GM21390 (cell line): ENCODE data around the gene TMEM232.
A peak's percentile ranks its signal among the peaks of the same experiment; 100 is the strongest.

Experiments
- ATAC-seq: cut with Tn5 transposase; IDR thresholded peaks from one replicate; pipeline ENCODE4 v1.9.1; 2021; ENCODE audit not compliant: unreplicated experiment

The TMEM232 gene

GRCh38 chr5:110413856-110414255, 312.6 kb downstream of the TMEM232 start:
- ATAC-seq = no peak

DNA sequence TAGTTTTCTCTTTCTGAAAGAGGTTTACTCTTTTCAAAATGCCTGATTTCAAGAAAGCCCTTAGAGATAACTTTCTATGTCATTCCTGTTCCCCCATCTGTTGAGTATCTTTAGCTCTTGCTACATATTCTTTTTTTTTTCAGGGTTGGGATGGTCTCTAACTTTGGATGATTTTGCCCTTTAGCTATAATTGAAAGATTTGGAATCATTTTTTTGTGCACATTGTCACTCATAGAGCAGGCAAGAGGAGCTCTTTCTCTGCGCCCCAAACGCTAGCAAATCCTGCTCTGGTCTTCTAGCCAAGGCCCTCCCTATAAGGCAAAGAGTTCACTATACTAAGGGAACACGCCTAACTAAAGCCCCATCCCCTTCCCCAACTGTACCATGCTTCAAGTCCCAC, 316.9 kb downstream of the TMEM232 start:
- ATAC-seq = no peak

GRCh38 chr5:110402562-110402961, 323.9 kb downstream of the TMEM232 start:
- no peak for ATAC-seq

DNA sequence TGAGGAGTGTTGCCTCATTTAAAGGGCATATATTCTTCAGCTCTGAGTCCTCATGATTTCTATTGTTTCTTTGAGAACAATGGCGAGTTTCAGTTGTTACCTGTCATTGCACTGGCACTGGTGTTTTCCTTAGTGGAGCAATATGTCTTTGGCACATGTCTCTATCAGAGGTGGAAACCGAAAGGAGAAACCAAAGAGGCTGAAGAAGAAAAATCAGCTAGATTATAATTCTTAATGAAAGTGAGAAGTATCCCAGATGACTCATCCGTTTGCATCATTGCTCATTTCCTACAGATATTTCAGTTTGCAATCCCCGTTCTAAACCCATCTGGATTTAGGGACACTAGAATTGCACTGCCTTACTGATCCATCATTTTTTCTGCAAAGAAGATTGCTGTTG, 324.6 kb downstream of the TMEM232 start:
- ATAC-seq = no peak

- ATAC-seq = no peak
These were observed 327.5 kb downstream of the TMEM232 start for GRCh38 chr5:110398951-110399350.

GRCh38 chr5:110397281-110397680, 329.2 kb downstream of the TMEM232 start:
- ATAC-seq = no peak

DNA sequence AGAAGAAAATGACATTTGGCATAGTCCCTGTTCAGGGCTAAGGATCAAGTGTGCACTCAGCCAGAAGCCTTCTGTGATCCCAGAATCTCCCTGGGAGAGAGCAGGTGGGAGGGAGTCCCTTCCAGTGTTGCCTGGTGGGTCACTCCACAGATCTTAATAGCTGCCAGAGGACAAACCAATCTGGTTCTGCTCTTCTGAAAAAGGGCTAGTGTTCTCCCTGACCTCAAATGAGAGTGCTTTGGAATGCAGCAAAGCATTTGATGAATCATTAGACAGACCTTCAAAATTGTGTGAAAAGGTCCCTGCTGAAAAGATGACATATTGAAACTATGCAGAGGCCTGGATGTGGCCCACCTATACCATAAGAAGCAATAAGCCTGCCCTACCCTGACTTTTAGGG, 339.7 kb downstream of the TMEM232 start:
- ATAC-seq = no peak

GRCh38 chr5:110383231-110383630, 343.2 kb downstream of the TMEM232 start:
- no peak for ATAC-seq

- ATAC-seq = no peak
These were observed 348.5 kb downstream of the TMEM232 start for GRCh38 chr5:110377943-110378342.

DNA sequence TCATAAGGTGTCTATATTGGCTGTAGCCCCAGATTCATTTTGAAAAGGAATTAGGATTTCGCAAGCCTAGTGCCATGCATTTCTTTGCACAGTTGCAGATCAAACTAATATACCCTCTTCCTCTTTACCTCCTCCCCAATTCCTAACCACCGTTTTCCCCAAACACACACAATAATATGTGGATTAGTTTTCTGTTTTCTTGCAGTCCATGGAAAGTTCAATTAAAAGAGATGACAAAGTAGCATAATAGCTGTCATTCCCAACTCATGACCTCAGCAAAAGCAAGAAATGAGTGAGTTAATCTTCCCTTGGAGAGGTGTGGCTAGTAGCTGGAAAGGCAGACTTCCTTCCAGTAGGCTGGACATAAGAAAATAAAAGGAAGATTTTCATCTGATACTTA, 349.1 kb downstream of the TMEM232 start:
- ATAC-seq = no peak

- no peak for ATAC-seq
These were observed 350.1 kb downstream of the TMEM232 start for GRCh38 chr5:110376281-110376951.

GRCh38 chr5:110371725-110372041, 354.8 kb downstream of the TMEM232 start:
- peak; percentile 87 for ATAC-seq

DNA sequence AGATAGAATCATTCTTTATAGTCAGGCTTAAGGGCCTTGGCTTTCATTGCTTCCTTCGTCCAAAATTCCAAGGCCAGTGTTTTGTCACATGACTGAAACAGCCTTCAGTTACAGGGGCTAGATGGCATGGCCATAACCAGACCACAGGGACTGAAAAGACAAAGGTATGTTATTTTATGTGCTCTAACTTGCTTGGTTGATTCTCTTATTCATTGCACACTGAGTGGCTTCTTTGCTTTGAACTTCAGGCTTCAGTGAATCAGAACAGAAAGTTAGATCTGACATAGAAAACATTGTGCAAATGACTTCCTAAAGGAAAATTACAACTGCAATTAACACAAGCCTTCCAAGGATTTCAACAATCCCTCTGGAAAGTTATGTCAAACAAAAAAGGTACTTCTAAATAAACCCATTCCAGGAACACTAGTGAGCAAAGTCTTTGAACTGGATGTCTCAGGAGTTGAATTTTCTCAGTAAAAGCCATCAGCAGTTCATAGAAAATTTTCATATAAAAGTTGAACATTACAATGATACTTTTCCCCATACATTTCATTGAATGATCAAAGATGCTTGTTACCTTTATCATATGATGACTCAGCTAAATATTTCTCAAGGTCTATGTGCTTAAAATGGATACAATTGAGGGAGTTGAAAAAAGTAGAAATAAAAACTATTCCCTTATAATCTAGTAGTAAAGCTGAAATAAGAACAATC, 355.3 kb downstream of the TMEM232 start:
- ATAC-seq = peak; percentile 32
